M059J (cell line): Measurements from ENCODE around the gene TADA2B. TPM values are rescaled to one million over a fixed set of nuclear protein-coding genes. Genes with fewer than 3 reads are reported as not detected.

Experiments used
- total RNA-seq: library from RNA; depleted of rRNA; stranded (reverse); fragments of >200 nt; shearing (Covaris generic); gene quantifications from 2 replicates; pipeline ENCODE4 v1.2.3, GENCODE V29; 2014; rRNA removed

Gene TADA2B
- total RNA-seq, 1 experiment from 2014 or later, result 11.0 TPM

Other genes starting within 250 kb of the TADA2B start
- 16.2 and 22.4 TPM in 2 replicates for gene TBC1D14, start 133.5 kb upstream of the TADA2B start, total RNA-seq
- 36.7 and 52.5 TPM in 2 replicates for gene GRPEL1, start 24.7 kb downstream of the TADA2B start, total RNA-seq
- 0.02 TPM in 1 of 2 replicates, not detected in the other for gene SORCS2, start 149.2 kb downstream of the TADA2B start, total RNA-seq